ENCODE measurements around the gene CABLES2. TPM values are rescaled to one million over a fixed set of nuclear protein-coding genes. Genes with fewer than 3 reads are reported as not detected.
"Not testable (repeated sequence)": the region's sequence is repeated elsewhere in the genome, so short reads cannot be mapped to it uniquely, and the experiment has no call there.

CABLES2 gene
- total RNA-seq, 1 experiment from 2014 or later: 8.3 TPM

DNA sequence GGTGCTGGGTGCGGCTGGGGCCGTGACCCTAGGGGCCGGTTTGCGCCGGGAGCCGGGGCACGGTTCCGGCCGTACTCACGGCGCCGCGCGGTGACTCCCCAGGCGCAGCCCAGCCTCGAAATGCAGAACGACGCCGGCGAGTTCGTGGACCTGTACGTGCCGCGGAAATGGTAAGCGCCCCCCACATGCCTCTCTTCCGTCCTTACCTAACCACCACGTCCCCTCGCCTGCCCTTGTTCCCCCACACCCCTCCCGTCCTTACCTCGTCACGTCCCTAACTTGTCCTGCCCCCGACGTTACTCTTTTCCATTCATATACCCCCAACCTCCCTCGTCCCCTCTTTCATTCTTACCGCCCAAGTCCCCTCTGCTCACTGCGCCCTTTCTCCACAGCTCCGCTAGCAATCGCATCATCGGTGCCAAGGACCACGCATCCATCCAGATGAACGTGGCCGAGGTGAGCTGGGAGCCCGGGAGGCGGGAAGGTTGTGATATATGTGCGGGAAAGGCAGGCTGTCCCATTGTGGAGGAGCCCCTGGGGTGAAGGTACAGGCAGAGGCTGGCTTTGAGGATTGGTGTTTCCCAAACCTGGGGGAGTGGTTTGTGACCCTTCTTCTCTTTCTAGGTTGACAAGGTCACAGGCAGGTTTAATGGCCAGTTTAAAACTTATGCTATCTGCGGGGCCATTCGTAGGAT, 19.7 kb downstream of the CABLES2 start:
- peaks cover 17% of the 10 kb centered on the region for H3K36me3 ChIP-seq (replicated peaks; ENCODE audit: control insufficient read depth, insufficient read depth, low read length)
- peak overlapping the region; percentile 90 for H3K4me3 ChIP-seq (ENCODE audit: insufficient read depth, low read depth, low read length)
- DNase-seq: no peak
- H3K27me3 ChIP-seq (ENCODE audit: control insufficient read depth, insufficient read depth, low read length): no peaks in the 10 kb centered on the region

DNA sequence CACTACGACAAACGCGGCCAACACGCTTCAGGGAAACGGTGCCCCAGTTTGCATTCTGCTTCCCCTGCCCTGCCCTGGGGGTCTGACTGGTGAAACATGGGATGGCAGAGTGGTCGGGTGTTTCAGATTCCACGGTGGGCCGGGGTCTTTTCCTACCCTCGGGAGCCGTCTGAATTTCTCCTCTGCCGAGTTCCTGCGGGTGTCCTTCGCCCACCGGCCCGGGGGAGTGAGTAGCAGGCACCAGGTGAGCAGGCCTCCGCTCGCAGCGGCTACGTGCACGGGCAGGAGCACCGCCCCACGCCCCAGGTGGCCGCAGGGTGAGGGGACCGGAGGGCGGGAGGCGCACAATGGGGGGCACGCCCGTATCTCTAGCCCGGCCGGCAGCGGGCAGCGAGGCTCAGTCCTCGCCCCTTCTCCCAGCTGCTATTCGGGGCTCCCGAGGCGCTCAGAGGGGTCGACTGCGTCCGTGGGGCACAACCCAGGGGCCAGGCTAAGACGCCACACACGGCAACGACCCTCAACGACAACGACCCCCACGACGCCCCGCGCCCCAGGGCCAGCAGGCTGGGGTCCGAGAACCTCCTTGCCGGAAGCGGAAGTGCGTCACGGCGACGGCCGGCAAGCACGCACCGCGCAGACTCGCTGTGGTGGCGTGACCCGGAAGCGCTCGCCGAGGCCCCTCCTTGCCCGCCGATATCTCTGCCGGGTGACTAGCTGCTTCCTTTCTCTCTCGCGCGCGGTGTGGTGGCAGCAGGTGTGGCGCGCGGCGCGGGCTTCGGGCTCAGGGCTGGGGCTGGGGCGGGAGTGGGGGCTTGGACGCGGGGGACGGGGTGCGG, 20.5 kb downstream of the CABLES2 start, which contains the start of gene RPS21:
TSS of gene RPS21 (plus strand) at position 721 of the 836 bp plus-strand sequence. CDS start 236 bp downstream, outside the sequence.
- Histone ChIP-seq H3K27me3 (ENCODE audit: control insufficient read depth, insufficient read depth, low read length) (no peaks in the 10 kb centered on the region), H3K4me3 (ENCODE audit: insufficient read depth, low read depth, low read length) (peak within 1 kb of the TSS; percentile 90), H3K36me3 (replicated peaks; ENCODE audit: control insufficient read depth, insufficient read depth, low read length) (peaks cover 19% of the 10 kb centered on the region)
- peak; percentile 98 for DNase-seq

DNA sequence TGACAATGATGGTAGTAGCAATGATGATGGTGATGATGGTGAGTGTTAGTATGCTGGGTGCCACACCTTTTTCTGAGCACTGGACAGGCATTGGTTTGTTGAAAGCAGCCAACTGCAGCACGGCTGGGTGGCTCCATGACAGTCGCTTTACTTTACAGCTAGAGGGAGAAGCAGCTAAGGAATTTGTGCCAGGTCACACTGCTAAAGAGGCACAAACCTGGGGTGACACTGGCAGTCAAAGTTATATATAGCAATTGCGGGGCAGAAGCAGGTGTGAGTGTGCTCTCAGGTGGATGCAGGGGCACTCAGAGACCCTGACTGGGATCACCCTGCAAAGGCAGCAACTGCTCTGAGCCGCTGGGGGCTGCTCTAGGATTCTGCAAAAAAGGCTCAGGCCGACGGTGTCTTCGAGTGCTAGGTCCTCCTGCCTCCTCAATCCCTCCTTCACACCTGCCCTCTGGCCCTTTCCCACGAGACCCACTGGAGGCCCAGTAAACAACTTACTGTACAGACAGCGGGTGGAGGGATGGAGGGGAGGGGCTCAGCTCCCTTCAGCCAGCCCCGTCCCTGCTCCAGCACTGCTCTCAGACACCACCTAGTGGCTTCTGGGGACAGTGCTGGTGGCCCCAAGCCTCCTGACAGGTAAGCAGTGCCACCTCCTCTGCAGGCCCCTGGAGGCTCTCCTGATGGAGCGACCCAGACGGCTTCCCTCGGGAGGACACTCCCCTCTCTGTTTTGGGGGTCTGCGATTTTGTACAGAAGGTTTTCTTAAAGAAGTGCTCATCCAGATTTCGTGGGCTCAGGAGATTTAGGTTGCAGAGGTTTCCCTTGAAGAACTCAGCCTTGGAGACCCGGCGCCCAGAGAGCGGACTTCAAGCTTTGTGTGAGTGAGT, 24.5 kb downstream of the CABLES2 start:
- no peak overlapping the region for H3K4me3 ChIP-seq (ENCODE audit: insufficient read depth, low read depth, low read length)
- DNase-seq: peak; percentile 94
- H3K27me3 ChIP-seq (ENCODE audit: control insufficient read depth, insufficient read depth, low read length): no peaks in the 10 kb centered on the region
- peaks cover 1% of the 10 kb centered on the region for H3K36me3 ChIP-seq (replicated peaks; ENCODE audit: control insufficient read depth, insufficient read depth, low read length)

DNA sequence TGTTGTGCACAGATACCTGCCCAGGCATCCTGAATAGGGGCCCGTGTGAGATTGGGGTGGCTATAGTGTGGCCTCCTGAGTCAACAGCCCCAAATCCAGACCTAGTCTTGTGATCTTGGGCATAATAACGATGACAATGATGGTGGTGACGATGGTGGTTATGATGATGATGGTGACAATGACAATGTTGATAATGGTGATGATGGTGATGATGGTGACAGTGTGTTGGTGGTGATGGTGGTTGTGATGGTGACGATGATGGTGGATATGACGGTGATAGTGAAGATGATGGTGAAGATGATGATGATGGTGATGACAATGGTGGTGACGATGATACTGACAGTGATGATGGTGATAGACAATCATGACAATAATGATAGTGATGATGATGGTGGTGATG, 25.2 kb downstream of the CABLES2 start:
- no peak overlapping the region for H3K4me3 ChIP-seq (ENCODE audit: insufficient read depth, low read depth, low read length)
- H3K36me3 ChIP-seq (replicated peaks; ENCODE audit: control insufficient read depth, insufficient read depth, low read length): peaks cover 1% of the 10 kb centered on the region; the same call in 1 of the 2 replicates
- H3K27me3 ChIP-seq (ENCODE audit: control insufficient read depth, insufficient read depth, low read length): no peaks in the 10 kb centered on the region
- DNase-seq: no peak

DNA sequence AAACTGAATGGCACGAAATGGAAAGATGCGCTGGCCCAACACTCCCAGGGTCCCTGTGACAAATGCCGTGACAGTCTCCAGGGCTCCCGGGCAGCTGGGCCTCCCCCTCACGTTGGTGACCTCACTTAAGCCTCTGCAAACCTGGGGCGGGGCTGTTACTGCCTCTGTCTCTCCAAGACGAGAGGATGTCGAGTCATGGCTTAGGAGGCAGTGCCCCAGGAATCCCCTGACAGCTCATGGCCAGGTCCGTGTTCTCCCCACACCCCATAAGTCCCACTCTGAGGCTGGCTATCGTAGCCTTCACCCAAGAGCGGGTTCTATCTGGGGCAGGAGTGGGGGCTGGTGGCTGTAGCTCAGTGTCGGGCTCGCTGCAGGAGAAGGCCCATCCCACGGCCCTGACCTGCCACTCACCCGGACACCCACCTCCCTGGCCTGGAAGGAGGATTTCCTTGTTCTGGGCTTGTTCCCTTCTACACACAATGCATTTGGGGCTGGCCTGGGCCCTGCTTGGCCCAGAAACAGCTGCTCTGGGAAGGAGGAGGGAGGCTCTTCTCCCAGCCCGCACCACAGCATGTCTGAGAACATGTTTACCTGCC, 25.8 kb downstream of the CABLES2 start:
- Histone ChIP-seq H3K4me3 (ENCODE audit: insufficient read depth, low read depth, low read length) (no peak overlapping the region), H3K36me3 (replicated peaks; ENCODE audit: control insufficient read depth, insufficient read depth, low read length) (peaks cover 1% of the 10 kb centered on the region; the same call in 1 of the 2 replicates), H3K27me3 (ENCODE audit: control insufficient read depth, insufficient read depth, low read length) (no peaks in the 10 kb centered on the region)
- DNase-seq: no peak

DNA sequence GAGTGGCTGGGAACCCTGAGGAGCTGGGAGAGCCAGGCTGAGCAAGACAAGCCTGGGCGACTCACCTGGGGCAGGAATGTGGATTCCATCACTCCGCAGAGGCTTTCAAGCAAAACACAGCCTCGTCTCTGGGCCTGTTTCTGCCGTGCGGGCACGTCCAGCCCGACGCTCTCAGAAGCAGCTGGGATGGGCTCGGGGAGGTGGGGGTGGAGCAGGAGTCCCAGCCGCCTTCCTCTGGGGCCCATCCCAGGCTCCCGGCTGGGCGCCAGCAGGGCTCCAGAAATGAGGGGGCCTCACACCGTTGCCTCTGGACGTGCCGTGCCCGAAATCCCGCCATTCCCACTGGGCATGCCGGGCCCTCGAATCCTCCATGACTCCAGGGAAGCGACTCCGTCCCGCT, 28.9 kb downstream of the CABLES2 start:
- no peak for DNase-seq
- Histone ChIP-seq H3K27me3 (ENCODE audit: control insufficient read depth, insufficient read depth, low read length) (no peaks in the 10 kb centered on the region), H3K4me3 (ENCODE audit: insufficient read depth, low read depth, low read length) (no peak overlapping the region), H3K36me3 (replicated peaks; ENCODE audit: control insufficient read depth, insufficient read depth, low read length) (peaks cover 1% of the 10 kb centered on the region; the same call in 1 of the 2 replicates)

DNA sequence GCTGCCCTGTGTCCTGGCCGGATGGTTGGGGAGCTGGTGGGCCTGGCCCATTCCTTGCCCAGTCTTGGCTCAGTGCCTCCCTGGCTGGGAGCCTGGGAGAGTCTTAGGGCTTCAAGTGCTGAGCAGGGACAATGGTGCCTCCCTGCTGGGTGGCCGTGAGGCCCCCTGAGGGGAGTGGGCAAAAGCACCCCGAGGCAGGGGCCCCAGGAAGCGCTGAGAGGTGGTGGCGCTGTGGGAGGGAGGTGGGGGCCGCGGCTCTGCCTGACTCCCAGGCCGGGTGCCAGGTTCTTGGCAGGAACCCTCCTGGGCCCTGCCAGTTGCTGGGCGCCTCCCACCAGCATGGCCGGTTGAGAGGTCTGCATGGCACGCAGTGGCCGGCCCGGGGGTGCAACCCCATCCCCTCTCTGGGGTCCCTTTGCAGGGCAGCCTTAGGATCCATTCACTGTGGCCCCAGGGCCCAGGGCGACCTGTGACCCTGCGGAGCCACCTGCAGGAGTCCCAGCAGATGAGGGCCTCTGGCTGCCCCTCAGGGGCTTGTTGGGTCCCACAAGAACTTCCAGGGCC, 29.4 kb downstream of the CABLES2 start:
- no peak for DNase-seq
- H3K36me3 ChIP-seq (replicated peaks; ENCODE audit: control insufficient read depth, insufficient read depth, low read length): peaks cover 1% of the 10 kb centered on the region; the same call in 1 of the 2 replicates
- no peaks in the 10 kb centered on the region for H3K27me3 ChIP-seq (ENCODE audit: control insufficient read depth, insufficient read depth, low read length)
- no peak overlapping the region for H3K4me3 ChIP-seq (ENCODE audit: insufficient read depth, low read depth, low read length)

DNA sequence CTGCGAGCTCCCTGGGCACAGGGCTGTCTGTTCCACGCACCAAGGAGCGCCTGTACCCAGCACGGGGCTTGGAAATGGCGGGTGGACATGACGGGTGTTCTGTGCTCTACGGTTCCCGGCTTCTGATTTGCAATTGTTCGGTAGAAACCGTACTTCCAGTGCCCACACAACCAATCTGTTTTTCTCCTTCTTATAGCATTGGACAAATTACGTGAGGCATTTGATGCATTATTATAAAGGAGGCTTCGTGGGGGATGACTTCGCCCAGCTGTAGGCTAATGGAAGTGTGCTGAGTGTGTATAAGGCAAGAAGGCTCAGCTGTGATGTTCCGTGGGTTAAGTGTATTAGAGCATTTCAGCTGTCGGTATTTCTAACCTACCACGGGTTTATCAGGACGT, 30.0 kb downstream of the CABLES2 start:
- no peaks in the 10 kb centered on the region; the same call in 1 of the 2 replicates for H3K36me3 ChIP-seq (replicated peaks; ENCODE audit: control insufficient read depth, insufficient read depth, low read length)
- H3K27me3 ChIP-seq (ENCODE audit: control insufficient read depth, insufficient read depth, low read length): no peaks in the 10 kb centered on the region
- no peak overlapping the region for H3K4me3 ChIP-seq (ENCODE audit: insufficient read depth, low read depth, low read length)
- DNase-seq: no peak

DNA sequence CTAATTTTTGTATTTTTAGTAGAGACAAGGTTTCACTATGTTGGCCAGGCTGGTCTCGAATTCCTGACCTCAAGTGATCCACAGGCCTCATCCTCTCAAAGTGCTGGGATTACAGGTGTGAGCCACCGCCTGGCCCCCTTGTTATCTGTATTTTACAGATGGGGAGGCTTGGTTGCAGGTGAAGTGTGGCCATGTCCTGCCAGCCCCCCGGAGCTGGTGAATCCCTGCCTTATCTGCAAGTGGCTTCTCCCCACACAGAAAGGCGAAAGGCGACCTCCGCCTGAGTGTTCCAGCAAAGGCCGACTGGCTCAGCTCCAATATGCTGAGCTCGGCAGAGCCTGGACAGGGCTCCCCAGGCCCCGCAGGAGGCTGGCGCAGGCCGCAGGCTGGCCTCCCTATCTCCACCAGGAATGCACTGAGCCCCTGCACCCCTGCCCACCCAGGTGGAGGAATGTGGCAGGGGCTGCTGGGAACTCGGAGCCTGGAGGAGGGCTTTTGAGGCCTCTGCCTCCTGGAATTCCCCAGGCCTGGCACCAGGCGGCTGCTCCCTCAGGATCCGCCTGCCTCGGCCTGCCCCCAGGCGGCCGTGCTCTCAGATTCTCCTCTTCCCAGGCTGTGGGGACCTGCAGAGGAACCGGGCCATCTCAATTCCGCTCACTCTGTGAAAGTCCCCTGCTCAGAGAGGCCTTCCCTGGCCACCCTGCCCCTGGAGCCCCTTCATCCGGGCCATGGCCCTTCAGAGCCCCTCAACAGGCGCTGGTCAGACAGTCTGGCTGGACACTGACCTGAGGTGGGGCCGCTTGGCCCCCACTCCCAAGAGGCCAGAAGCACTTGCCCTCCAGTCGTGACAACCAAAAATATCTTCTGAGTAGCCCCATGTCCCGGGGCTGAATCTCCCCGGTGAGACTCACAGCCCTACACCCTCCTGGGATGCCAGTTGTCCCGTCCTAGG, 30.7 kb downstream of the CABLES2 start:
- DNase-seq: peak; percentile 97
- no peaks in the 10 kb centered on the region for H3K36me3 ChIP-seq (replicated peaks; ENCODE audit: control insufficient read depth, insufficient read depth, low read length)
- H3K4me3 ChIP-seq (ENCODE audit: insufficient read depth, low read depth, low read length): no peak overlapping the region
- no peaks in the 10 kb centered on the region for H3K27me3 ChIP-seq (ENCODE audit: control insufficient read depth, insufficient read depth, low read length)

DNA sequence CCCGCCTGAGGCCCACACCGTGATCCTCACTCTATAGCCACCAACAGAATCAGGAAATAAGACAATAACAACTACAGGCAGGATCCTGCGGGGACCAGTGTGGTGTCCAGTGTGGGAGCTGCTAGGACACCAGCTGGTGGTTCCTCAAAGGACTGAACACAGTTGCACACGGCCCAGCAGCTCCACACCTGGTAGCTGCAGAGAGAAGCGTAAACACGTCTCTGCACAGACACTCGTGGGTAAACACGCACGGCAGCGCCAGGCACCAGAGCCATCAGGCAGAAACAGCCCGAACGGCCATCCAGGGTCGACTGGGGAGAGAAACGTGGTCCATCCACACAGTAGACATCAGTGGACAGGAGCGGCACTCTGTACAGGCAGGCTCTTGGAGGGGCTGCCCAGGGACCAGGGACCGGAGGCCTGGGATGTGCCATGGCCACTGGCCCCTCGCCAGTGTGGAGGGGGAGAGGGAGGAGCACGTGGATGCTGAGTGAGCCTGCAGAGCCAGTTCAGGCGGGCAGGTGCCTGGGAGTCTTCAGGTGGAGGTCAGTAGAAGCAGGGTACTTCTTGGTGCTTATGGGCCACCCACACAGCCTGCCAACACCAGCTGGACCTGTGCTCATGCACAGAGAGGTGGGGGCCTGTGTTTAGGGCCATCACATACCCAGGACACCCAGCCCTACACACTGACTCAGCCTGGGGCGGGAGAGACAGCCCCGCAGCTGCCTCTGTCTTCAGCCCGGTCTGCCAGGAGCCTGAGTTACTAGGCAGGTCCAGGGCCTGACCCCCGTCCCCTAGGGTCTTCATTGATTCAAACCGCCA, 32.5 kb downstream of the CABLES2 start:
- DNase-seq: no peak
- Histone ChIP-seq H3K27me3 (ENCODE audit: control insufficient read depth, insufficient read depth, low read length) (no peaks in the 10 kb centered on the region), H3K4me3 (ENCODE audit: insufficient read depth, low read depth, low read length) (no peak overlapping the region), H3K36me3 (replicated peaks; ENCODE audit: control insufficient read depth, insufficient read depth, low read length) (no peaks in the 10 kb centered on the region)

DNA sequence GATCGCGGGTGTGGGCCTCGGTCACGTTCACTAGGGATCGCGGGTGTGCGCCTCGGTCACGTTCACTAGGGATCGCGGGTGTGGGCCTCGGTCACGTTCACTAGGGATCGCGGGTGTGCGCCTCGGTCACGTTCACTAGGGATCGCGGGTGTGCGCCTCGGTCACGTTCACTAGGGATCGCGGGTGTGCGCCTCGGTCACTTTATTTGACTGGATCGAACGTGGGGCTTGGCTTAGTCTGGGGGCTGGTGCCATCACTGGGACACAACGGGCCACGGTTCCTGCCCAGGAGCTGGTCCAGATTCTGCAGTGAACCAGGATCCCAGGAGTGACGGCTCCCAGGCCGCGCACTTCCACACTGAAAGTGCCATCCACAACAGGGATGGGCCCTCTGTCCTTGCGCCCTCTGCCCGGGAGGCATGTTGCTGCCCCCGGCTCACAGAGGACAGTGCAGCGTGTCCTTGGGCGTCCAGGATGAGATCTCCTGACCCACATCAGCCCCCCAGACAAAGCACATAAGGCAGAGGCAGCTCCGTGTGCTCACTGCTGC, 33.4 kb downstream of the CABLES2 start:
- not testable (repeated sequence) for H3K27me3 ChIP-seq (ENCODE audit: control insufficient read depth, insufficient read depth, low read length); H3K4me3 ChIP-seq (ENCODE audit: insufficient read depth, low read depth, low read length); H3K36me3 ChIP-seq (replicated peaks; ENCODE audit: control insufficient read depth, insufficient read depth, low read length)

More for the DNA sequence above, 33.4 kb downstream of the CABLES2 start:
- not testable (repeated sequence) for DNase-seq

Data from H7 (cell line).